ENCODE data around the gene EREG. TPM values are rescaled to one million over a fixed set of nuclear protein-coding genes. Genes with fewer than 3 reads are reported as not detected.

The EREG gene
- total RNA-seq, 3 donors from 2014 or later, result 1.5 to 8.8 (median 2.3) TPM

- ATAC-seq (no peak), DNase-seq (no peak)
- Histone ChIP-seq H3K9me3 (no peaks in the 10 kb centered on the region), H3K4me1 (ENCODE audit: low read depth) (no peaks in the 10 kb centered on the region), H3K36me3 (ENCODE audit: low read depth) (no peaks in the 10 kb centered on the region), H3K4me3 (no peak overlapping the region)
- intact Hi-C loops (cut with DNase I, micrococcal nuclease), result no loop called here
- TF ChIP-seq, protein P1, sequence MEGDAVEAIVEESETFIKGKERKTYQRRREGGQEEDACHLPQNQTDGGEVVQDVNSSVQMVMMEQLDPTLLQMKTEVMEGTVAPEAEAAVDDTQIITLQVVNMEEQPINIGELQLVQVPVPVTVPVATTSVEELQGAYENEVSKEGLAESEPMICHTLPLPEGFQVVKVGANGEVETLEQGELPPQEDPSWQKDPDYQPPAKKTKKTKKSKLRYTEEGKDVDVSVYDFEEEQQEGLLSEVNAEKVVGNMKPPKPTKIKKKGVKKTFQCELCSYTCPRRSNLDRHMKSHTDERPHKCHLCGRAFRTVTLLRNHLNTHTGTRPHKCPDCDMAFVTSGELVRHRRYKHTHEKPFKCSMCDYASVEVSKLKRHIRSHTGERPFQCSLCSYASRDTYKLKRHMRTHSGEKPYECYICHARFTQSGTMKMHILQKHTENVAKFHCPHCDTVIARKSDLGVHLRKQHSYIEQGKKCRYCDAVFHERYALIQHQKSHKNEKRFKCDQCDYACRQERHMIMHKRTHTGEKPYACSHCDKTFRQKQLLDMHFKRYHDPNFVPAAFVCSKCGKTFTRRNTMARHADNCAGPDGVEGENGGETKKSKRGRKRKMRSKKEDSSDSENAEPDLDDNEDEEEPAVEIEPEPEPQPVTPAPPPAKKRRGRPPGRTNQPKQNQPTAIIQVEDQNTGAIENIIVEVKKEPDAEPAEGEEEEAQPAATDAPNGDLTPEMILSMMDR (IDR thresholded peaks at IDR 0.05), result no peak
Observed at GRCh38 chr4:74435296-74435695, 70.4 kb downstream of the EREG start.

DNA sequence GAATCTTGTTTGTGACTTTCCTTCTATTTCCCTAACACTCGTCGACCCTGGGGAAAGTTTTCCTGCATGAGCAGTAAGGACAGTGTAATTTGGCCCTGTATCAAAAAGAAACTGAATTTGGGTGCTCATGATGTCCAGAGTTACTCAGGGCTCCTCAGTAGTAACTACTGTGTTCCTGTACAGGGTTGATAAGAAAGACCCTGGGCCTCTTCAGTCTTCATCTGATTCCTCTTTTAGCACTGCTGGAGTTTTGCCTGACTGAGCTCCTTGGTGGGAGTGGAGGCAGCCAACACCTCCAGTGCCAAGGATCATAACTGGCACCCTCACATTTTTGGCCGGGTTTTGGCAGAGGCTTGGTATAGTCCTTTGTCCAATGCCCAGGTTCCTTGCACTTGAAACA, 72.9 kb downstream of the EREG start:
- H3K4me3 ChIP-seq, result no peak overlapping the region
- no peak for DNase-seq
- H3K4me1 ChIP-seq (ENCODE audit: low read depth), result no peaks in the 10 kb centered on the region
- no peaks in the 10 kb centered on the region for H3K36me3 ChIP-seq (ENCODE audit: low read depth)
- TF ChIP-seq, protein P1 (IDR thresholded peaks at IDR 0.05), result no peak
- intact Hi-C loops (cut with DNase I, micrococcal nuclease), result no loop called here
- H3K9me3 ChIP-seq, result no peaks in the 10 kb centered on the region
- no peak for ATAC-seq

Other genes with a start within 250 kb of the EREG start
- gene MTHFD2L, start 207.0 kb upstream of the EREG start, total RNA-seq, result 10 to 100 TPM; 10.7 to 12.9 (median 11.6) TPM
- gene EPGN, start 56.7 kb upstream of the EREG start, total RNA-seq, result not detected
- gene AREG, start 80.0 kb downstream of the EREG start, total RNA-seq, result 10 to 100 TPM; 16.9 to 26.2 (median 18.9) TPM

All from mucosa of descending colon (tissue), 3 donors.